NOMO-1 treated with dmso at 0.1 percent for 144 hours (cell line): ENCODE measurements around the gene FGF16.
"Not testable (repeated sequence)": the region's sequence is repeated elsewhere in the genome, so short reads cannot be mapped to it uniquely, and the experiment has no call there.

ENCODE experiments used
- DNase-seq: peaks from one replicate; lab custom pipeline; 2025; ENCODE audit not compliant: unreplicated experiment; lab: John Stamatoyannopoulos, UW

FGF16 gene

DNA sequence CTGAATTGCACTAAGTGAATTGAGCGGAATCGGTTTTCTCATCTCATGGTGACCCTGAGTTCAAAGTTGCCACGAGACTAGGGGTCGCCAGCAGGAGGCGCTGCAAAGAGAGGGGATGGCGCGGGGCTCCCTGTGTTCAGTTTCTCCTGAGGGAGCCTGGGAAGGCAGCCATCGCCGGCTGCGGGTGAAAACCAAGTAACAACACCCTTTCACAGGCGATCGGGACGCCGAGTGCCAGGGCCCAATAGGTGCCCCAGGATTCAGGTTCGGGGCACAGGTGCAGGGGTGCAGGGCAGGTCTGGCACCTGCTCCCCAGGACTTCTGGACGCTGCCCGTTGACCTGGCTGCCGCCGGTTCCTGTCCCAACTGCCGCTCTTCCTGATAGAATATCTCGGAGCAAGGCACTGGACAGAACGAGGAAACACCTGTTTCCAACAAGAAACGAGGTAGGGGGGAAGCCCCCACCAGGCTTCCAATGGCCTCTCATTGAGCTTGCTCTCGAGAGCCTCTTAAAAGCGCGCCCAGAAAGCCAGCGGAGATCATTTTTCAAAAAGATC is 1.1 kb upstream of the FGF16 start:
- DNase-seq, result no peak

DNA sequence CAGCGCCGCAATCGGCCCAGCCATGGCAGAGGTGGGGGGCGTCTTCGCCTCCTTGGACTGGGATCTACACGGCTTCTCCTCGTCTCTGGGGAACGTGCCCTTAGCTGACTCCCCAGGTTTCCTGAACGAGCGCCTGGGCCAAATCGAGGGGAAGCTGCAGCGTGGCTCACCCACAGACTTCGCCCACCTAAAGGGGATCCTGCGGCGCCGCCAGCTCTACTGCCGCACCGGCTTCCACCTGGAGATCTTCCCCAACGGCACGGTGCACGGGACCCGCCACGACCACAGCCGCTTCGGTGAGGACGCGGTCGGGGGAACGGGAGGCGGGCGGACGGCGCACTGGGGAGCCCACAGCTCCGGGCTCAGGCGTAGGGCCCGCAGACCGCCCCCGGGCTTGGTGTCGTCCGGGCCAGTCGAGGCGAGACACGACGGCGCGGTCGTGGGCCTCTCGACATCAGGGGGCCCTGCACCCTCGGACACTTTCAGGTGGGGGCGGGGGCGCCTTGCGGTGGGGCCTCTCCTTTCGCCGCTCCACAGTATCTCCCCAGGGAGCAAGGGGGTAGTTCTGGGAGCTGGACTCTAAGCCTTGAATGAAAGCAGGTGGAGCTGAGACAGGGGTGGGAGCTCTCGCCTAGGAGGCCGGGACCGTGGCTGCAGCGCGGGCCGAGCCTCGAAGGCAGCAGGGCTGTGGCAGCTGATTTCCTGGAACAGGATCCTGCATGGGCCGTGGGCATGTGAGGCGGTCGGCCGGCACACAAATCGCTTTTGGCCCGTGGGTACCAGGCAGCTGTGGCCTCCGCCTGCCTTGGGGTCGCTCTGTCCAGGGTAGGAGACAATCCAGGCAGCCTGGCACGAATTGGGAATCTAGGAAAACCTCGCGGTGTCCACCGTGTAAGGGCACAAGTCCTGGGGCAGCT is 722 bp downstream of the FGF16 start:
- DNase-seq, result no peak

DNA sequence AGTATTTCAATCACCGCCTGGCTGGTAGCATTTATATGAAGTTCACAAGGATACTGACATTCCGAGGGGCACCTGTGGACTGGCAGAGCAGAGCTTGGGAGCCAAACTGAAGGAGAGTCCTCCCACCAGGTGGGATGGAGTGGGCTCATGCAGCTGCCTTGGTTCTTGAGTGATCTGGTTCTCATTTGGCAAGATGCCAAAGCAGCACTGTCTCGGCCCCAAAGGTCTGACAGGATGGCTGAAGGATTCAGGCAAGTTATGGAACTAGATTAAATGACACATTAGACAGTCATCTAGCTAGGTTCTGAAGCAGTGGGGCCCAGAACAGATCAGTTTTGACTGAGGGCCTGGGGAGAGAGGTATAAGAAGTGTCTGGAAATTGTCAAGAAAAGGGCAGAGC is 3.2 kb downstream of the FGF16 start:
- no peak for DNase-seq

DNA sequence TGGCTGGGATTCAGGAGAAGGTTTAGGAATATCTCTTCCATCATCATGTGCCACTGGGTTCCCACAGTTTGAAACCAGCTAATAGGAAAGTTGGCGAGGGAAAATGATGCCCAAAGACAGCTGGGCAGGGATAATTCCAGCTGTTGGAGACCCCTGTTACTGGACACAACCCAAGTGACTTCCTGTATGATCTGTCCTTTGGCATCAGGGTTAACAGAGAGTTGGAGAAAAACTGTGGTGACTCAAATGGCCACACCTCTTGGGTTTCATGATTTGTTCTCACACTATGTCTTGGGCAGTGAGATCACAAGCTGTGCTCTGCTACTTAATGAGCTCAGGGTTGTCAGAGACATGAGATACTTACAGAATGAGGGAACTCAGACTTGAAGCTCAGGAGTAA is 3.8 kb downstream of the FGF16 start:
- no peak for DNase-seq

DNA sequence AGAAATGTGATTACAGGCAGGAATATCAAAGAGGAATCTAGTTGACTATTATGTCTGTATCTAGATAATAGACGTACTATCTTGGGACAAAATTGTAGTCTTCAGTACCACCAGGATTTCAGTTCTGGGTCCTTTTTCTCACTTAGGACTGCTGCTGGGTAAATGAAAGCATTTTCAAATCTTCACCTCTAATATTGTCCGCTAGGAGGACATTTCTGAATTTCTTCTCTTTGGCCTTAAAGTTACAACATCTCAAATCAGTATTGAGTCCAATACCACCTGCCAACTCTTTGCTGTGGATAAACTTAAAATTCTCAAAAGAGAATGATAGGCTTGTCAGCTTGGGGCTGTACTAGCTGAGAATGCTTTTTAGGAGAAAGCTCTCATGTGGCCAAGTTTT is 6.0 kb downstream of the FGF16 start:
- DNase-seq, result no peak

DNA sequence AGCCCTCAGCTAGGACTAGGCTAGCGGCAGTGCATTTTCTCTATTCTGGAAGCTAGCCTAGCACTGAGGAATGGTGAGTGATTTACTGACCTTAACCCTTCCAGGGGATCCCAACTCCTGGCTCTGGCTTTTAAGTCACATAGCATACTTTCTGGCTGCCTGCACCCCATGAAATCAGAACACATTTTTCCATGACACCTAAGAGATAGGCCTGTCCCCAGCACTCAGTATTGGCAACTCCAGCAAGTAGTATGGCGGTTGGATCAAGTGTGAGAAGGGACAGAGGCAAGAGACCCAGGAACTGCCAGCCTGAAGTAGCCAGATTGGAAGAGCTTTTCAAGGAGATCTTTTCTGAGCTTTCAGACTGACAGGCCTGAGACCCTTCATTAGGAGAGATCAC is 8.2 kb downstream of the FGF16 start:
- DNase-seq, result no peak

DNA sequence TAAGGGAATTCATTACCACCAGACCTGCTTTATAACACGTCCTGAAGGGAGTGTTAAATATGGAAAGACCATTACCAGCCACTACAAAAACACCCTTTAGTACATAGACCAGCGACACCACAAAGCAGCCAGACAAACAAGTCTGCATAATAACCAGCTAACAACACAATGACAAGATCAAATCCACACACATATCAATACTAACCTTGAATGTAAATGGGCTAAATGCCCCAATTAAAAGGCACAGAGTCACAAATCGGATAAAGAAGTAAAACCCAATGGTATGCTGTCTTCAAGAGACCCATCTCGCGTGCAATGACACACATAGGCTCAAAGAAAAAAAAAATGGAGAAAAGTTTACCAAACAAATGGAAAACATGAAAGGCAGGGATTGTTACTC is 36.9 kb downstream of the FGF16 start:
- no peak for DNase-seq

DNA sequence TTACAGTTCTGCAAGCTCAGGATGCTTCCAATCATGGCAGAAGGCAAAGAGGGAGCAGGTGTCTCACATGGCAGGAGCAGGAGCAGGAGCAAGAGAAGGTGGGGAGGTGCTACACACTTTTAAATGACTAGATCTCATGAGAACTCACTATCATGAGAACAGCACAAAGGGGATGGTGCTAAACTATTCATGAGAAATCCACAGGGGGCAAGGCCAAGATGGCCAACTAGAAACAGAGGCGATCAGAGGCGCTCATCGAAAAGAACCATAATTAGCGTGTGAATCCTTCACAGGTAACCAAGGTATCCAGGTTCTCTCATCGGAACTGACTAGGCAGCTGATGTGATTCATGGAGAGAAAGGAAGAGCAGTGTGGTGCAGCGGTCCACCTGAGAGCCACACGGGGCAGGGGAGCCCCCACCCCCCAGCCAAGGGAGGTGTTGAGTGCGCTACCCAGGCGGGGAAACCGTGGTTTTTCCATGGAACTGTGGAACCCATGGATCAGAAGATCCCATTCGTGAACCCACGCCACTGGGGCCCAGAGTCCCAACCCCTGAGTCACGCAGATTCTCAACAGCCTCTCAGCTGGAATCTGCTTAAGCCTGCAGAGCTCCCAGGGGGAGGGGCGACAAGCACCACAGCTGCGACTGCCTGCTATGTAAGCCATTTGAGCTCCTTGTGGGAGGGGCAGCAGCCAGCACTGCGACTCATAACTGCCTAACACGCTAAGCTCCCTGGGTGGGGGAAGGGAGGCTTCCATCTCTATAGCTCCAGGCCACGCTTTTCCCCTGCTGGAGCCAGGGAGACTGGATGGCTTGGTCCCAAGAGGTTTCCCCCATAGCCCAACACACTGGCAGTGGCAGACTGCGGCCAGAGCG is 46.7 kb downstream of the FGF16 start:
- no peak for DNase-seq

DNA sequence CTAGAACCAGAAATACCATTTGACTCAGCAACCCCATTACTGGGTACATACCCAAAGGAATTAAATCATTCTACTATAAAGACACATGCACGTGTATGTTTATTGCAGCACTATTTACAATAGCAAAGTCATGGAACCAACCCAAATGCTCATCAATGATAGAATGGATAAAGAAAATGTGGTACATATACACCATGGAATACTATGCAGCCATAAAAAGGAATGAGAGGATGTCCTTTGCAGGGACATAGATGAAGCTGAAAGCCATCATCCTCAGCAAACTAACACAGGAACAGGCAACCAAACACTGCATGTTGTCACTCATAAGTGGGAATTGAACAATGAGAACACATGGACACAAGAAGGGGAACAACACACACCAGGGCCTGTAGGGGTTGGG is 53.0 kb downstream of the FGF16 start:
- not testable (repeated sequence) for DNase-seq

DNA sequence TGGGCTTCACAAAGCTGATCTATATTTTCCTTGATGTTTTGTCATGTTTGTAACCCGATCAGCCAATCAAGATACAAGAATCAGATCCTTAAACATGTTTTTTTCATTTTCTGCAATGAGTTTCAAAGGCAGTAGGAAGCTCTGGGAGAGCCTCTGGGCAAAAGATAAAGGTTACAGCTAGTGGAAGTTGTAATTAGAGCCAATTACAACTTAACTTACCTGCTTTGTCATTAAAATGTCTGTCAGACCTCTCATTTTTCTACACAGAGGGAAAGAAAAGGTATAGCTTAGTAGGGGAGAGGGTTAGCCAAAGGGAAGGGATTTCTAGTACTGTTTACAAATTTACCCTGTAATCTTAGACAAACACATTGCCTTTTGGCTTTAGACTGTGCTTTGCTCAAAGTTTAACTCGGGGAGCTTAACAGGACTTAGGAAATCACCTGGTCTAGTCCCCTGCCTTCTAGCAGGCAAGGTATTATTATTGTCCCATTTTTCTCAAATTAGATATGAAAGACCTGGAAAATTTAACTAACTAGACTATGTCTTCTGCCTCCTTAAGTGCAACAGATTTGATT is 55.8 kb downstream of the FGF16 start:
- no peak for DNase-seq

DNA sequence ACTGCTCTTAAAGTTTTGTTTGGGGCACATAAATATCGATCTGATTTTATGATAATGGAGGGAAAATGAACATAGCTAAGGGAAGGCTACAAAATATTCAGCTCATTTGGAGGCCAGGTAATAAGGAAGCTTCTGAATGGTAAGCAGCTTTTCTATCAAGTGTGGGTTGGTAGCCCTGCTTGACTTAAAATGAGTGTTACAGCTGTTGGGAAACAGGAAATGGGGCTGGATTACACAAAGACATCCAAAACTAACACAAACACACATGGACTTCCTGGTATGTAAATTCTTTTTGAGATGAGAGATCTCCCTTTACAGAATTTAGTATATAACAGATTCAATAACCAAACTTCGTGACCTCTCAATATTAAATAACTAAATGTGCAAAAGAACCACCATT is 58.0 kb downstream of the FGF16 start:
- no peak for DNase-seq
